Common myeloid progenitor, CD34-positive (primary cell): ENCODE data around the gene TLCD5.

Experiments used
- CTCF ChIA-PET: fragments of 350-600 bp; sonication (Branson Sonifier 250); formaldehyde crosslinking; loops from one replicate; lab custom pipeline; 2021; ENCODE audit warnings: antibody characterized with exemption; lab: Charles Lee
- POLR2A ChIA-PET: fragments of 350-600 bp; sonication (Branson Sonifier 250); formaldehyde crosslinking; loops from one replicate; lab custom pipeline; 2021; ENCODE audit warnings: antibody characterized with exemption; lab: Charles Lee
- DNase-seq, 3 donors: peaks; one replicate each; pipeline versions ENCODE4 v3.0.0 to v3.0.0-alpha.2; 2013
- H3K27ac ChIP-seq, 2 experiments: 1 replicate in 1 of 2; 2 replicates in 1 of 2; pipeline ENCODE4 v1.7.0; 2013; ENCODE audit warnings: inconsistent platforms in 2 of 2, low read length in 2 of 2, mild to moderate bottlenecking in 2 of 2, low read depth in 1 of 2, moderate library complexity in 1 of 2; ENCODE audit not compliant: severe bottlenecking in 2 of 2, insufficient read depth in 1 of 2, poor library complexity in 1 of 2
- H3K27me3 ChIP-seq, 5 experiments: replicated peaks in 2 of 5; 1 replicate in 3 of 5; 2 replicates in 2 of 5; pipeline versions ENCODE4 v1.6.1 to v1.7.0; 2013; ENCODE audit warnings: low read length in 4 of 5, mild to moderate bottlenecking in 2 of 5, moderate library complexity in 2 of 5, inconsistent platforms in 1 of 5; ENCODE audit not compliant: insufficient read depth in 5 of 5, control insufficient read depth in 4 of 5
- H3K36me3 ChIP-seq, 4 experiments: 1 replicate in 2 of 4; 2 replicates in 2 of 4; pipeline versions ENCODE4 v1.6.1 to v1.7.0; 2013; ENCODE audit warnings: low read length in 3 of 4, control low read depth in 1 of 4, mild to moderate bottlenecking in 1 of 4; ENCODE audit not compliant: control insufficient read depth in 4 of 4, insufficient read depth in 4 of 4
- H3K4me1 ChIP-seq, 4 experiments: 1 replicate in 3 of 4; 2 replicates in 1 of 4; pipeline versions ENCODE4 v1.6.1 to v1.7.1; 2013; ENCODE audit warnings: low read length in 3 of 4, mild to moderate bottlenecking in 3 of 4, control low read depth in 1 of 4, inconsistent platforms in 1 of 4, moderate library complexity in 1 of 4; ENCODE audit not compliant: control insufficient read depth in 4 of 4, insufficient read depth in 4 of 4; ENCODE audit errors: control extremely low read depth in 1 of 4
- H3K4me3 ChIP-seq, 7 experiments: 1 replicate in 4 of 7; 2 replicates in 3 of 7; pipeline versions ENCODE4 v1.5.1 to v1.7.0; 2013; ENCODE audit warnings: mild to moderate bottlenecking in 7 of 7, low read length in 6 of 7, moderate library complexity in 6 of 7, inconsistent platforms in 2 of 7, low read depth in 2 of 7, control low read depth in 1 of 7; ENCODE audit not compliant: insufficient read depth in 4 of 7, control insufficient read depth in 1 of 7; ENCODE audit errors: extremely low read depth in 1 of 7
- H3K9me3 ChIP-seq, 5 experiments: 1 replicate in 4 of 5; 2 replicates in 1 of 5; pipeline versions ENCODE4 v1.6.1 to v1.7.1; 2013; ENCODE audit warnings: low read length in 4 of 5, mild to moderate bottlenecking in 2 of 5, inconsistent platforms in 1 of 5, low read depth in 1 of 5, moderate library complexity in 1 of 5; ENCODE audit not compliant: control insufficient read depth in 4 of 5, insufficient read depth in 2 of 5; ENCODE audit errors: control extremely low read depth in 1 of 5
- WGBS: methylation state at CpG from one replicate; pipeline ENCODE4 v1.1.5; 2013; ENCODE audit not compliant: insufficient coverage; 5-methylcytosine and 5-hydroxymethylcytosine counted together

Gene TLCD5

GRCh38 chr11:120306519-120307242 is 18.4 kb upstream of the TLCD5 start:
- POLR2A ChIA-PET = no interaction called here
- Histone ChIP-seq H3K27me3 (peaks cover 0 to 14% (median 2%) of the 10 kb centered on the region in 5 experiments), H3K36me3 (no peaks in the 10 kb centered on the region), H3K9me3 (peaks cover 0 to 2% (median 0%) of the 10 kb centered on the region in 5 experiments), H3K27ac (no peak overlapping the region), H3K4me1 (no peaks in the 10 kb centered on the region), H3K4me3 (no peak overlapping the region)
- CTCF ChIA-PET = interaction anchor here (1.3 to 2.4 kb wide), 2 partner anchors 72 to 73 kb away, joined by 3 to 6 read pairs; no protein-coding TSS in a partner anchor
- WGBS = 82% methylated on average over 11 of the region's 11 CpGs
- DNase-seq = no peak

GRCh38 chr11:120307476-120307875 is 17.6 kb upstream of the TLCD5 start:
- 96% methylated on average over 4 of the region's 11 CpGs for WGBS
- H3K9me3 ChIP-seq = peaks cover 0 to 2% (median 0%) of the 10 kb centered on the region in 5 experiments
- H3K27ac ChIP-seq = no peak overlapping the region
- H3K27me3 ChIP-seq = peaks cover 0 to 14% (median 2%) of the 10 kb centered on the region in 5 experiments
- no peak for DNase-seq
- CTCF ChIA-PET = interaction anchor here (1.1 to 2.4 kb wide), 4 partner anchors 7 to 79 kb away, joined by 3 to 6 read pairs (median 4); no protein-coding TSS in a partner anchor
- POLR2A ChIA-PET = no interaction called here
- no peak overlapping the region for H3K4me3 ChIP-seq
- H3K4me1 ChIP-seq = no peaks in the 10 kb centered on the region
- H3K36me3 ChIP-seq = no peaks in the 10 kb centered on the region

GRCh38 chr11:120308081-120308480 is 17.0 kb upstream of the TLCD5 start:
- Histone ChIP-seq H3K27me3 (peaks cover 0 to 16% (median 2%) of the 10 kb centered on the region in 5 experiments), H3K4me3 (no peak overlapping the region), H3K27ac (no peak overlapping the region), H3K9me3 (peaks cover 0 to 2% (median 0%) of the 10 kb centered on the region in 5 experiments), H3K36me3 (no peaks in the 10 kb centered on the region), H3K4me1 (no peaks in the 10 kb centered on the region)
- POLR2A ChIA-PET = no interaction called here
- WGBS = 100% methylated on average over 1 of the region's 7 CpGs
- CTCF ChIA-PET = interaction anchor here (0.6 to 2.4 kb wide), 6 partner anchors 8 to 88 kb away, joined by 3 to 7 read pairs (median 4); no protein-coding TSS in a partner anchor
- no peak for DNase-seq

- H3K4me3 ChIP-seq = no peak overlapping the region
- H3K4me1 ChIP-seq = no peaks in the 10 kb centered on the region
- H3K27me3 ChIP-seq = peaks cover 0 to 19% (median 2%) of the 10 kb centered on the region in 5 experiments
- POLR2A ChIA-PET = no interaction called here
- CTCF ChIA-PET = interaction anchor here (9.2 kb wide), 1 partner anchor 10 kb away, joined by 78 read pairs; no protein-coding TSS in a partner anchor
- 97% methylated on average over 3 of the region's 3 CpGs for WGBS
- H3K36me3 ChIP-seq = no peaks in the 10 kb centered on the region
- H3K9me3 ChIP-seq = peaks cover 0 to 2% (median 0%) of the 10 kb centered on the region in 5 experiments
- H3K27ac ChIP-seq = no peak overlapping the region
- DNase-seq = no peak
Measured at GRCh38 chr11:120310870-120311269, 14.2 kb upstream of the TLCD5 start.

- H3K27ac ChIP-seq = no peak overlapping the region
- H3K4me1 ChIP-seq = no peaks in the 10 kb centered on the region
- H3K9me3 ChIP-seq = peaks cover 0 to 2% (median 0%) of the 10 kb centered on the region in 5 experiments
- WGBS = 98% methylated on average over 3 of the region's 3 CpGs
- POLR2A ChIA-PET = no interaction called here
- CTCF ChIA-PET = interaction anchor here (1.5 to 9.2 kb wide), 2 partner anchors 12 to 14 kb away, joined by 5 to 78 read pairs; no protein-coding TSS in a partner anchor
- no peak for DNase-seq
- H3K36me3 ChIP-seq = no peaks in the 10 kb centered on the region
- peaks cover 0 to 24% (median 9%) of the 10 kb centered on the region in 5 experiments for H3K27me3 ChIP-seq
- no peak overlapping the region for H3K4me3 ChIP-seq
Measured at GRCh38 chr11:120314861-120315260, 10.2 kb upstream of the TLCD5 start.

GRCh38 chr11:120316880-120317688 is 8.0 kb upstream of the TLCD5 start:
- DNase-seq = no peak
- no peaks in the 10 kb centered on the region for H3K36me3 ChIP-seq
- no peaks in the 10 kb centered on the region for H3K9me3 ChIP-seq
- no peak overlapping the region for H3K4me3 ChIP-seq
- peaks cover 0 to 25% (median 9%) of the 10 kb centered on the region in 5 experiments for H3K27me3 ChIP-seq
- ChIA-PET CTCF (interaction anchor here (0.8 to 9.2 kb wide), 5 partner anchors 8 to 145 kb away, joined by 3 to 78 read pairs (median 6); partner anchors contain the start of gene TLCD5), POLR2A (no interaction called here)
- H3K4me1 ChIP-seq = no peaks in the 10 kb centered on the region
- WGBS = 74% methylated on average over 6 of the region's 8 CpGs
- no peak overlapping the region for H3K27ac ChIP-seq
